ENCODE data around the gene TMEM165.

DNA sequence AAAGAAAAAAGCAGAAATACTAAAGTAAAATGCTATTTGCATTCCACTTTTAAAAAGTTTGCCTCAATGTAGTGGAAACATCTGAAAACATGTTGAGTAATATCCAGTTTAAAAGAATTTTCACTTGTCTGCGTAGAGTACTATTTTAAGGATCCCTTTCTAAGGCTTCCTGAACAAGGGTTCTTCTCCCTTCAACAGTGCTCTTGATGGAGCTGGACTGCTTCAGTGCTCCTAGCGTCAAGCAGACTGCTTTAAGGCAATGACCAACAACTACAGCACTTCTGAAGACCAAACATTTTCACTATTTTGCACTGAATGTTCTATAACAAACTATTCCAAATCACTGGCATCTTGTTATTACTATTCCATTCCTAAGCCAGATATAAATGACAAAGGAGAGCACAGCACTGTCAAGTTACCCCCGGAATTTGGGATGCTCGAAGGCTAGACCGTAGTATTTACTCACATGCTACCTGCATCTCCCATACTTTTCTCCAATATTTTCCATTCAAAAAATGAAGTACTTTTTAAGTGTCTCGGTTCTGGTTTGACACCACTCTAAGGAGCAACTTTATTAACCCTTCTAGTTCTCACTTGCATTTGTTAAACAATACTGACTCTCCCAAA is 36.1 kb downstream of the TMEM165 start:
- TF ChIP-seq, protein P1, sequence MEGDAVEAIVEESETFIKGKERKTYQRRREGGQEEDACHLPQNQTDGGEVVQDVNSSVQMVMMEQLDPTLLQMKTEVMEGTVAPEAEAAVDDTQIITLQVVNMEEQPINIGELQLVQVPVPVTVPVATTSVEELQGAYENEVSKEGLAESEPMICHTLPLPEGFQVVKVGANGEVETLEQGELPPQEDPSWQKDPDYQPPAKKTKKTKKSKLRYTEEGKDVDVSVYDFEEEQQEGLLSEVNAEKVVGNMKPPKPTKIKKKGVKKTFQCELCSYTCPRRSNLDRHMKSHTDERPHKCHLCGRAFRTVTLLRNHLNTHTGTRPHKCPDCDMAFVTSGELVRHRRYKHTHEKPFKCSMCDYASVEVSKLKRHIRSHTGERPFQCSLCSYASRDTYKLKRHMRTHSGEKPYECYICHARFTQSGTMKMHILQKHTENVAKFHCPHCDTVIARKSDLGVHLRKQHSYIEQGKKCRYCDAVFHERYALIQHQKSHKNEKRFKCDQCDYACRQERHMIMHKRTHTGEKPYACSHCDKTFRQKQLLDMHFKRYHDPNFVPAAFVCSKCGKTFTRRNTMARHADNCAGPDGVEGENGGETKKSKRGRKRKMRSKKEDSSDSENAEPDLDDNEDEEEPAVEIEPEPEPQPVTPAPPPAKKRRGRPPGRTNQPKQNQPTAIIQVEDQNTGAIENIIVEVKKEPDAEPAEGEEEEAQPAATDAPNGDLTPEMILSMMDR (IDR thresholded peaks at IDR 0.05): no peak
- TF ChIP-seq POLR2A (IDR thresholded peaks at IDR 0.05): no peak
